ENCODE data around the gene COA1.

DNA sequence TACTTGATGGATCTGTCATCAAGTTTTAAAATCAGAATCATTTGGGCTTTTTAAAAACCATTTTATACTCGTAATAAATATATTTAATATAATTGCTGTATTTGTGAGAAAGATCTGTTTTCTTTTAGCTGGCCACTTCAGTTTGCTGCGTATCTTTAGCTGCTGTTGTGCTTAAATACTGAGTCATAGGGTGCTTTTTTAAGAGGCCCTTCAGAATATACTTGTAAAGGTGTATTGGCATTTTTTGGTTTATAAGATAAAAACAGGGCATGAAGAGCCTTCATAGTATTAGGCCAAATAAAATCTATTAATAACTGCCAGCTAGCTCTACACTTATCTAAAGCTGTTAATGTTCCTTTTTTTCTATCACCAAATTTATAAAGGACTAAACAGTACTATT is 102.6 kb downstream of the COA1 start:
- no peak for TF ChIP-seq POLR2AphosphoS5 (IDR thresholded peaks at IDR 0.05)
- TF ChIP-seq, protein P1, sequence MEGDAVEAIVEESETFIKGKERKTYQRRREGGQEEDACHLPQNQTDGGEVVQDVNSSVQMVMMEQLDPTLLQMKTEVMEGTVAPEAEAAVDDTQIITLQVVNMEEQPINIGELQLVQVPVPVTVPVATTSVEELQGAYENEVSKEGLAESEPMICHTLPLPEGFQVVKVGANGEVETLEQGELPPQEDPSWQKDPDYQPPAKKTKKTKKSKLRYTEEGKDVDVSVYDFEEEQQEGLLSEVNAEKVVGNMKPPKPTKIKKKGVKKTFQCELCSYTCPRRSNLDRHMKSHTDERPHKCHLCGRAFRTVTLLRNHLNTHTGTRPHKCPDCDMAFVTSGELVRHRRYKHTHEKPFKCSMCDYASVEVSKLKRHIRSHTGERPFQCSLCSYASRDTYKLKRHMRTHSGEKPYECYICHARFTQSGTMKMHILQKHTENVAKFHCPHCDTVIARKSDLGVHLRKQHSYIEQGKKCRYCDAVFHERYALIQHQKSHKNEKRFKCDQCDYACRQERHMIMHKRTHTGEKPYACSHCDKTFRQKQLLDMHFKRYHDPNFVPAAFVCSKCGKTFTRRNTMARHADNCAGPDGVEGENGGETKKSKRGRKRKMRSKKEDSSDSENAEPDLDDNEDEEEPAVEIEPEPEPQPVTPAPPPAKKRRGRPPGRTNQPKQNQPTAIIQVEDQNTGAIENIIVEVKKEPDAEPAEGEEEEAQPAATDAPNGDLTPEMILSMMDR (IDR thresholded peaks at IDR 0.05): no peak

All from gastroesophageal sphincter (tissue), 3 donors.